ENCODE measurements around the gene HBD.

The HBD gene
- total RNA-seq: 0 to 0.06 (median 0) reads per million in 9 experiments

DNA sequence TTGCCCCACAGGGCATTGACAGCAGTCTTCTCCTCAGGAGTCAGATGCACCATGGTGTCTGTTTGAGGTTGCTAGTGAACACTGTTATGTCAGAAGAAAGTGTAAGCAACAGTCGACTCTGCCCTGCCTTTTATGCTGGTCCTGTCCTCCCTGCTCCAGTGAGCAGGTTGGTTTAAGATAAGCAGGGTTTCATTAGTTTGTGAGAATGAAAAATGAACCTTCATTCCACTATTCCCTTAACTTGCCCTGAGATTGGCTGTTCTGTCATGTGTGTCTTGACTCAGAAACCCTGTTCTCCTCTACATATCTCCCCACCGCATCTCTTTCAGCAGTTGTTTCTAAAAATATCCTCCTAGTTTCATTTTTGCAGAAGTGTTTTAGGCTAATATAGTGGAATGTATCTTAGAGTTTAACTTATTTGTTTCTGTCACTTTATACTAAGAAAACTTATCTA lies at the start of gene HBD:
HBD (minus strand) TSS at position 103 of the 454 bp plus-strand sequence; CDS start at position 53, 50 bp downstream.
- no peak within 1 kb of the TSS for H3K27ac Mint-ChIP-seq
- peaks cover 0 to 8% of the 10 kb centered on the region in 2 donors for H3K27me3 Mint-ChIP-seq
- ATAC-seq (replicated peaks) (no peak), DNase-seq (no peak)
- H3K36me3 Mint-ChIP-seq (ENCODE audit: insufficient read depth): no peaks in the 10 kb centered on the region
- H3K4me1 Mint-ChIP-seq (ENCODE audit: low read depth in 2 of 2): no peaks in the 10 kb centered on the region
- no peak within 1 kb of the TSS for H3K4me3 Mint-ChIP-seq
- H3K9me3 Mint-ChIP-seq: no peaks in the 10 kb centered on the region

DNA sequence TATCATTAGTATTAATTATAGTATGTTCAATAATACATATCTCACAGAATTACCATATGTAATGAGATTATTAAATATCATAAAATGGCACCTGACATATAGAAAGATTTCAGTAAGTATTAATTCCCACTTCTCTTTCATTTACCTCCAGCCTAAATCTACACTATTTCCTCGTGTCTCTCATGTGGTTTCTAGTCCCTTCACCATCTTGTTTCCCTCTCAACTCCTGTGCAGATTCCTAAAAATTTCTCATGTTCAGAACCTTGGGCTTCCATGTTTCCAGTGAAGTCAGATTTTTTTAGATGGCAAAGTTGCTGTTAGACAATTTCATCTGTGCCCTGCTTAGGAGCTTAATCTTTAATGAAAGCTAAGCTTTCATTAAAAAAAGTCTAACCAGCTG lies 49.6 kb upstream of the HBD start:
- ATAC-seq (replicated peaks) (no peak), DNase-seq (no peak)
- H3K27me3 Mint-ChIP-seq: peaks cover 0 to 9% of the 10 kb centered on the region in 2 donors
- no peaks in the 10 kb centered on the region for H3K4me1 Mint-ChIP-seq (ENCODE audit: low read depth in 2 of 2)
- H3K36me3 Mint-ChIP-seq (ENCODE audit: insufficient read depth): no peaks in the 10 kb centered on the region
- H3K4me3 Mint-ChIP-seq: no peak overlapping the region
- no peak overlapping the region for H3K27ac Mint-ChIP-seq
- H3K9me3 Mint-ChIP-seq: no peaks in the 10 kb centered on the region

DNA sequence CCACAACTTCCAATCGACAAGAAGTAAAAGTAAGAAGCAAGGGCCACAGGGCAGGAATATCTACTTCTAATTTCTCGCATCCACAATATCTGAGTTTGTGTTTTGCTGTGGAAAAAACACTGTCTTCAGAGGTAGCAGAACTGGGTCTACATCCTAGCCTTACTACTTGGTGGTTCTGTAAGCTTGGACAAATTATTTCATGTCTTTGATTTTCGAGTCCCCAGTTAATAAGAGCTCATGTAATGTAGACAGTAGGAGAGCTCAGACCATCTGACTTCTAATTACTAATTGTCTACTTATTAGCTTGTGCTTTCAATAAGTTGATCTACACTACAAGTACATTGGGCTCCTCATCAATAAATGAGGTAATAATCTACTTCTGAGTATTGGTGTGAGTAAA lies 48.8 kb upstream of the HBD start:
- no peak for DNase-seq
- Mint-ChIP-seq H3K9me3 (no peaks in the 10 kb centered on the region), H3K4me3 (no peak overlapping the region), H3K4me1 (ENCODE audit: low read depth in 2 of 2) (no peaks in the 10 kb centered on the region), H3K27ac (no peak overlapping the region), H3K27me3 (peaks cover 0 to 9% of the 10 kb centered on the region in 2 donors), H3K36me3 (ENCODE audit: insufficient read depth) (no peaks in the 10 kb centered on the region)
- no peak for ATAC-seq (replicated peaks)

DNA sequence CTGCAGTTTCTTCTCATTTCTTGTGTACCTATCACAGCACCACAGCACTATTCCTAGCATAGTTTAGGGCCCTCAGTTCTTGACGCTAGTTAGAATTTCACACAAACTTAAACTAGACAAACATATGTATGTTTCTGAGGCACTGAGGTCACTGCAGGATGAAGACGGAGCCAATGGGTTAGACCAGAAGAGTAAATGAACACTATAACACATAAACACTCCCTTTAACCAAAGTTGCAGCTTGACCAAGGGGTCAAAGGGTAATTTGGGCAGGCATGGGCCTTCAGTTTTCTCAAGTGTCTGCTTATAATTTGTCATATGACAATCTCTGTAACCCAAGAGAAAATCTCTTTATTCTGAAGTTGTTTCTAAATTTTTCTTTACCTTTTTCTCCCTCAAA lies 48.3 kb upstream of the HBD start:
- peaks cover 0 to 9% of the 10 kb centered on the region in 2 donors for H3K27me3 Mint-ChIP-seq
- H3K9me3 Mint-ChIP-seq: no peaks in the 10 kb centered on the region
- no peak for DNase-seq
- H3K36me3 Mint-ChIP-seq (ENCODE audit: insufficient read depth): no peaks in the 10 kb centered on the region
- H3K4me3 Mint-ChIP-seq: no peak overlapping the region
- no peak overlapping the region for H3K27ac Mint-ChIP-seq
- no peaks in the 10 kb centered on the region for H3K4me1 Mint-ChIP-seq (ENCODE audit: low read depth in 2 of 2)
- no peak for ATAC-seq (replicated peaks)

DNA sequence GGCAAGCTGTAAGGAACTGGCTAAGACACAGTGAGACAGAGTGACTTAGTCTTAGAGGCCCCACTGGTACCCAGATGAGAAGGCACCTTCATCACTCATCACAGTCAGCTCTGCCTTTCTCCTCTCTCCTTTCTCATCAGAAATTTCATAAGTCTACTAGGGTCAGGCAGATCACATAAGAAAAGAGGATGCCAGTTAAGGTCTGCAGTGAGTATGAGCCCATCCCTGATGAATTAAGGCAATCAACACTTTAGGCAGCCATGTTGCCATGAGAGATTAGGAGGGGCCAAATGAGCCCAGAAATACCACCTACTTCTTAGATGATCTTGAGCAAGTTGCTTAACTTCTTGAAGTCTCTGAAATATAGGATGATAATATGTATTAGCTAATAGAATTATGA lies 47.3 kb upstream of the HBD start:
- Mint-ChIP-seq H3K27ac (no peak overlapping the region), H3K9me3 (no peaks in the 10 kb centered on the region), H3K4me3 (no peak overlapping the region), H3K4me1 (ENCODE audit: low read depth in 2 of 2) (no peaks in the 10 kb centered on the region), H3K36me3 (ENCODE audit: insufficient read depth) (no peaks in the 10 kb centered on the region), H3K27me3 (peaks cover 0 to 9% of the 10 kb centered on the region in 2 donors)
- no peak for ATAC-seq (replicated peaks)
- no peak for DNase-seq

DNA sequence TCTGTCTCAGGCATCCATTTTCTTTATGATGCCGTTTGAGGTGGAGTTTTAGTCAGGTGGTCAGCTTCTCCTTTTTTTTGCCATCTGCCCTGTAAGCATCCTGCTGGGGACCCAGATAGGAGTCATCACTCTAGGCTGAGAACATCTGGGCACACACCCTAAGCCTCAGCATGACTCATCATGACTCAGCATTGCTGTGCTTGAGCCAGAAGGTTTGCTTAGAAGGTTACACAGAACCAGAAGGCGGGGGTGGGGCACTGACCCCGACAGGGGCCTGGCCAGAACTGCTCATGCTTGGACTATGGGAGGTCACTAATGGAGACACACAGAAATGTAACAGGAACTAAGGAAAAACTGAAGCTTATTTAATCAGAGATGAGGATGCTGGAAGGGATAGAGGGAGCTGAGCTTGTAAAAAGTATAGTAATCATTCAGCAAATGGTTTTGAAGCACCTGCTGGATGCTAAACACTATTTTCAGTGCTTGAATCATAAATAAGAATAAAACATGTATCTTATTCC lies 46.4 kb upstream of the HBD start:
- ATAC-seq (replicated peaks): no peak
- Mint-ChIP-seq H3K4me3 (no peak overlapping the region), H3K27ac (no peak overlapping the region), H3K9me3 (no peaks in the 10 kb centered on the region), H3K4me1 (ENCODE audit: low read depth in 2 of 2) (no peaks in the 10 kb centered on the region), H3K27me3 (peaks cover 0 to 9% of the 10 kb centered on the region in 2 donors), H3K36me3 (ENCODE audit: insufficient read depth) (no peaks in the 10 kb centered on the region)
- no peak for DNase-seq

DNA sequence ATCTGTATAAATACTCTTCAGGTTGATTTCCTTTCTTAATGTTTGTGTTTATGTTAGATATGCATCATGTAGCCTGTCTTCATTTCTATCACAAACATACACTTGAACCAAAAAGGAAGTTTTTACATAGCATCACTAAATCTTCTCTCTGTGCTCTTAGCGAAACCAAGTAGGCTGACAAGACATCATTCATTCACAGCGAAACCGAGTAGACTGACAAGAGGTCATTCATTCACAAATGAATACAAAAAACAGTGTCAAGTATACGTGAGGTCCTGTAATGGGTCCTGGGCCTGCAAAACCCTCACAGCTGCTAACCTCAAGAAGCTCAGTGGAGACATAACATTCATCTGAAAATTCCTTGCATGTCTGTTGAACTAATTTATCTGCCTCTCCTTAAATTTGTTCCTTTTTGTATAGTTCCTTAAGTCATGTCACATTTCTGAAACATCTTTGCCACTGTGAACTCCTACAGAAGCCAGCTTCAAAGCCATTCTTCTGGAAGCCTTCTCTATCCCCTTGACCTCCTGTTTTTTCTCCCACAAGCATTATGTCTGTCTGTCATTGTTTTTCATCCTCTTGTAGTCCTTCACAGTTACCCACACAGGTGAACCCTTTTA lies 45.3 kb upstream of the HBD start:
- Mint-ChIP-seq H3K27me3 (peaks cover 0 to 5% of the 10 kb centered on the region in 2 donors), H3K4me1 (ENCODE audit: low read depth in 2 of 2) (no peaks in the 10 kb centered on the region), H3K4me3 (no peak overlapping the region), H3K36me3 (ENCODE audit: insufficient read depth) (no peaks in the 10 kb centered on the region), H3K27ac (no peak overlapping the region), H3K9me3 (no peaks in the 10 kb centered on the region)
- ATAC-seq (replicated peaks) (no peak), DNase-seq (no peak)

DNA sequence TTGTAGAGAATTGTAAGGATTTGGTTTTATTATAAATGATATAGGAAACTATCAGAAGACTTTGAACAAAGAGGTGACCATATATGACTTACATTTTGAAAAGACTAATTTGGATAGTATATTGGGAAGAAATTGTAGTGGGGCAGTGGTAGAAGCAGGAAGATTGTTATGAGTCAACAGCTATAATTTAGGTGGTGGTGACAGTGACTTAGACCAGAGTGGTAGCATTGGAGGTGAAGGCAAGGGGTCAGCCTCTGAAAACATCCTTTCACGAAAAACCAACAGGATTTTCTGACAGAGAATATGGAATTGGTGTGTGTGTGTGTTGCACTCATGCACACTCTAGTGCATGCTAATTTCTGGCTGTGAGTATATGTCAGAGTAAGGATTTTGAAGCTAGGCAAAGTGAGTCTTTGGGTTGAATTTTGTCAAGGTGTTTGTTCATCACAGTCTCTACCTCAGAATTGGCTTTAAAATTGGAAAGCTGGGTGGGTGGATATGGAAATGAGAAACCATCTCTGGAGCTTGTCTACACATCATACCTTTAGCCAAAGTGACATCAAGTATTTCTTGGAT lies 43.6 kb upstream of the HBD start:
- H3K27me3 Mint-ChIP-seq: no peaks in the 10 kb centered on the region

DNA sequence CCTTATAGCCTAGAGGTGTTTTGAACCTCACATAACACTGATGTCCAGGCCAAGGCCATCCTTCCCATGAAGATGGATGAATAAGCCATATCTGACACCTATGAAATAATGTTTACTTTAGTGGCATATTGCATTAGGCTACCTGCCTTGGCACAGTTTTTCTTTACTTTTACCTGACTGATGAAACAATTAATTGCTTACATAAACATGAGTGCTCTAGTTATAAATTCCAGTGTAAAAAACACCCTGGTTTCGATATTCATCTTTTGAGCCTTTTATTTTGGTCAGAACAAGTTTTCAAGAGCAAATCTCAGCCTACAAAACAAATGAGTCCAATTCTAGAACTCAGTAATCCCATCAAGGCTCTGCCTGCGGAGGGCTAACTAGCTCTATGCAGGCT lies 42.4 kb upstream of the HBD start:
- ATAC-seq (replicated peaks) (no peak), DNase-seq (no peak)
- H3K4me3 Mint-ChIP-seq: no peak overlapping the region
- no peaks in the 10 kb centered on the region for H3K36me3 Mint-ChIP-seq (ENCODE audit: insufficient read depth)
- H3K27me3 Mint-ChIP-seq: no peaks in the 10 kb centered on the region
- H3K27ac Mint-ChIP-seq: no peak overlapping the region
- no peaks in the 10 kb centered on the region for H3K9me3 Mint-ChIP-seq
- no peaks in the 10 kb centered on the region for H3K4me1 Mint-ChIP-seq (ENCODE audit: low read depth in 2 of 2)

More for the DNA sequence above, 43.6 kb upstream of the HBD start:
- no peaks in the 10 kb centered on the region for H3K36me3 Mint-ChIP-seq (ENCODE audit: insufficient read depth)
- ATAC-seq (replicated peaks) (no peak), DNase-seq (no peak)
- no peaks in the 10 kb centered on the region for H3K4me1 Mint-ChIP-seq (ENCODE audit: low read depth in 2 of 2)
- H3K27ac Mint-ChIP-seq: no peak overlapping the region
- H3K4me3 Mint-ChIP-seq: no peak overlapping the region
- H3K9me3 Mint-ChIP-seq: no peaks in the 10 kb centered on the region

DNA sequence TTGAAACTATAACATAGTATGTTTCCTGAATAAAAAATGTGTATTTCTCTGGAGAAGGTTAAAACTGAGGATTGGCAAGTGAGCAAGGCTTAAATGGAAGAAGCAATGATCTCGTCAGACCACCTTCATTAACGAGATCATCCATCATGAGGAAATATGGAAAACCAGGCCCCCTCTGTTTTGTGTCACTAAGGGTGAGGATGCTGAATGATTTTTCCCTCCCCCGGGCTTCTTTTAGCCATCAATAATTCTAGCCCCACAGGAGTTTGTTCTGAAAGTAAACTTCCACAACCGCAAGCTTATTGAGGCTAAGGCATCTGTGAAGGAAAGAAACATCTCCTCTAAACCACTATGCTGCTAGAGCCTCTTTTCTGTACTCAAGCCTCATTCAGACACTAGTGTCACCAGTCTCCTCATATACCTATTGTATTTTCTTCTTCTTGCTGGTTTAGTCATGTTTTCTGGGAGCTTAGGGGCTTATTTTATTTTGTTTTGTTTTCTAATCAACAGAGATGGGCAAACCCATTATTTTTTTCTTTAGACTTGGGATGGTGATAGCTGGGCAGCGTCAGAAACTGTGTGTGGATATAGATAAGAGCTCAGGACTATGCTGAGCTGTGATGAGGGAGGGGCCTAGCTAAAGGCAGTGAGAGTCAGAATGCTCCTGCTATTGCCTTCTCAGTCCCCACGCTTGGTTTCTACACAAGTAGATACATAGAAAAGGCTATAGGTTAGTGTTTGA lies 41.3 kb upstream of the HBD start:
- Mint-ChIP-seq H3K36me3 (ENCODE audit: insufficient read depth) (no peaks in the 10 kb centered on the region), H3K9me3 (no peaks in the 10 kb centered on the region), H3K4me1 (ENCODE audit: low read depth in 2 of 2) (no peaks in the 10 kb centered on the region), H3K27ac (no peak overlapping the region), H3K4me3 (no peak overlapping the region), H3K27me3 (no peaks in the 10 kb centered on the region)
- DNase-seq (no peak), ATAC-seq (replicated peaks) (no peak)

DNA sequence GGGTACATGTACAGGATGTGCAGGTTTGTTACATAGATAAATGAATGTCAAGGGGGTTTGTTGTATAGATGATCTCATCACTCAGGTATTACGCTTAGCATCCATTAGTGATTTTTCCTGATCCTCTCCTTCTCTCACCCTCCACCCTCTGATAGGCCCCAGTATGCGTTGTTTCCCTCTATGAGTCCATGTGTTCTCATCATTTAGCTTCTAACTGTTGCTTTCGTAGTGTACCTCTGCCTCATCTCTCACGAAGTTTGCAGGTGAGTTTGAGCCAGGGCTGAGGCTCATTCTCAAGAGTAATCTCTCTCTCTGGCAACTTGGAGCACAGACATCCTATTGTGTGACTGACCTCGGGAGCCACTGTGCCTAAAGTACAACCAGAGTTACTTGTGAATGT lies 40.1 kb upstream of the HBD start:
- ATAC-seq (replicated peaks) (no peak), DNase-seq (no peak)
- no peaks in the 10 kb centered on the region for H3K36me3 Mint-ChIP-seq (ENCODE audit: insufficient read depth)
- peaks cover 0 to 5% of the 10 kb centered on the region in 2 donors for H3K27me3 Mint-ChIP-seq
- H3K27ac Mint-ChIP-seq: no peak overlapping the region
- no peaks in the 10 kb centered on the region for H3K4me1 Mint-ChIP-seq (ENCODE audit: low read depth in 2 of 2)
- no peaks in the 10 kb centered on the region for H3K9me3 Mint-ChIP-seq
- H3K4me3 Mint-ChIP-seq: no peak overlapping the region

DNA sequence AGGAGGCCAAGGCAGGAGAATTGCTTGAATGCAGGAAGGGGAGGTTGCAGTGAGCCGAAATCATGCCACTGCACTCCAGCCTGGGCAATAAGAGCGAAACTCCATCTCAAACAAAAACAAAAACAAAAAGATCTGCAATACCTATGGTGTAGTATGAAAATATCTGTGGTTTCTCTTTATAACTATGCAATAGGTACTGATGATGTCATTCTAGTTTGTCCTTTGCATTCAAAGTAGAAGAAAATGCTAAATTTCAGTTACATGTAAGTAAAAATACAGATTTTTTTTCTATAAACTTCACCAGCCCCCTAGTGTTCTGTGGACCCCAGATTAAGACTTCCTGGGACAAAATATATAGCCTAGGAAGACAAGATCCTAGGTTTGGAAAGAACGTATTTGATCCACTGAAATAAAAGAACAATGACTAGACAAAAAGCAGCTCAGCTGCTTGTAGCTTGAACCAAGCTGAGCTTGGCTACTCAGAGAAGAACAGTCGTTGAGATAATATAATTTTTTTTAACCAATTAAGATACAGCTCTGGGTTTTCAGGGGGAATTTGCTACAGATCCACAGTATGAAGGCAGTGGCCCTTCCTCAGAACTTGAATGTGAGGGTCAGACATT lies 38.2 kb upstream of the HBD start:
- H3K4me3 Mint-ChIP-seq: no peak overlapping the region
- no peaks in the 10 kb centered on the region for H3K9me3 Mint-ChIP-seq
- H3K27me3 Mint-ChIP-seq: peaks cover 0 to 5% of the 10 kb centered on the region in 2 donors
- H3K4me1 Mint-ChIP-seq (ENCODE audit: low read depth in 2 of 2): no peaks in the 10 kb centered on the region
- H3K27ac Mint-ChIP-seq: no peak overlapping the region
- DNase-seq (no peak), ATAC-seq (replicated peaks) (no peak)
- H3K36me3 Mint-ChIP-seq (ENCODE audit: insufficient read depth): no peaks in the 10 kb centered on the region

DNA sequence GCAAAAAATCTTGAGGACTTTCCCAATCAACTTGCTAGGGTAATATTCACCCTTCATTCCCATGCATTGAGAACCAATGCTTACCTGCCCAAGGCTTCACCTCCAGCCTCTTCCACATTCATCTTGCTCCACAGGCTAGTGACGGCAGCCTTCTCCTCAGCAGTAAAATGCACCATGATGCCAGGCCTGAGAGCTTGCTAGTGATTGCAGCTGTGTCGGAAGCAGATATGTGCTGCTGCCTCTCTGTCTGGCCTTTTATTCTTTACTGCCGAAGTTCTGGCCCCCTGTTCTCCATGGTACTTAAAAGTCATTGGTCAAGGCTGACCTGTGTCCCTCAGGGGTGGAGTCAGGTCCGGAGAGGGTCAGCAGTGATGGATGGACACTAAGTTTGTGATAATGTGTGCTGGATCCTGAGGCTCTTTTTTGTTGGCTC lies 35.4 kb upstream of the HBD start, which contains the start of gene HBE1:
HBE1 (minus strand) TSS at position 231 of the 433 bp plus-strand sequence; CDS start at position 176, 55 bp downstream.
- Mint-ChIP-seq H3K4me1 (ENCODE audit: low read depth in 2 of 2) (no peaks in the 10 kb centered on the region), H3K27me3 (peaks cover 0 to 5% of the 10 kb centered on the region in 2 donors), H3K4me3 (no peak within 1 kb of the TSS), H3K27ac (no peak within 1 kb of the TSS), H3K36me3 (ENCODE audit: insufficient read depth) (no peaks in the 10 kb centered on the region), H3K9me3 (no peaks in the 10 kb centered on the region)
- DNase-seq (no peak), ATAC-seq (replicated peaks) (no peak)
